EH (cell line): ENCODE data around the gene KCNJ16.
"Not testable (repeated sequence)": the region's sequence is repeated elsewhere in the genome, so short reads cannot be mapped to it uniquely, and the experiment has no call there.

Experiments
- DNase-seq: peaks from one replicate; pipeline ENCODE4 v3.0.0-alpha.2; 2015; ENCODE audit warnings: low read depth

Gene KCNJ16

DNA sequence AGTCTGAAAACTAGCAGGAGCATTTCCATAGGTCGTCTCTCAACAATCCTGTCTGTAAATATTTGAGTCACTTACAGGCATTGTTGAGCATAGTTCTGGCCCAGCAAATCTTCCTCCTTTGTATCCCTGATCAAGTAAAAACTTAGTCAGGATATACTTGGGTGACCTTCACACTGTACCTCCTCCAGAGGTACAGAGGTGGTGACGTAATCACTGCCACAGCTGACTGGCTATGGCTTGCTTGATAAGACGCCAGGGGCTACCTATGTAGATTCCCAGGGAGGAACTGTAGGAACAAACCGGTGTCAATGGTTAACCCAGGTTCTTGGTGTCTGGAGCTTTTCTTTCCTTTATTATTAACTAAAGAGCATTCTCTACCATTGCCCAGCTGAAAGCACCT lies at the start of gene KCNJ16:
Gene KCNJ16 (plus strand): TSS at position 270 of the 400 bp plus-strand sequence. CDS start 56,863 bp downstream, outside the sequence.
- no peak for DNase-seq

GRCh38 chr17:70028397-70028796 lies 46.6 kb upstream of the KCNJ16 start:
- no peak for DNase-seq

- DNase-seq, result no peak
Measured at GRCh38 chr17:70028978-70029767, 45.9 kb upstream of the KCNJ16 start.

DNA sequence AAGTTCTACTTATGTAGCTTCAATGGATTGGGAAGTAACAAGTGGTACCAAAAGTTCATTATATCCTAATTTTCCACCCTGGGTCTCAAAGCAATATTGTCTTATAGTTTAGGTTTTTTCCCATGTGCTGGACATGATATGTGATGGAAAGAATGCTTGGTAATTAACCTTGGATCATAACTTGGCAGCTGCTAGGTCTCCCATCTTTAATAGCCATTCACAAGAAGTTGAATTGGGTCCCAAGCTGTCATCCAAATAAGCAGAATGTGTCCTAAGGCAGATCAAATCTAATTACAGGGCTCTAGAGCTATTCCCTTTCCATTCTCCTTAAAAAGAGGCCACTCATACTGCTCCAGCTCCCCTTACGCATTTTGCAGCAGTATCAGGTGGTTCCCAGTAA lies 44.7 kb upstream of the KCNJ16 start:
- DNase-seq, result no peak

- DNase-seq, result no peak
Measured at GRCh38 chr17:70031341-70031740, 43.7 kb upstream of the KCNJ16 start.

DNA sequence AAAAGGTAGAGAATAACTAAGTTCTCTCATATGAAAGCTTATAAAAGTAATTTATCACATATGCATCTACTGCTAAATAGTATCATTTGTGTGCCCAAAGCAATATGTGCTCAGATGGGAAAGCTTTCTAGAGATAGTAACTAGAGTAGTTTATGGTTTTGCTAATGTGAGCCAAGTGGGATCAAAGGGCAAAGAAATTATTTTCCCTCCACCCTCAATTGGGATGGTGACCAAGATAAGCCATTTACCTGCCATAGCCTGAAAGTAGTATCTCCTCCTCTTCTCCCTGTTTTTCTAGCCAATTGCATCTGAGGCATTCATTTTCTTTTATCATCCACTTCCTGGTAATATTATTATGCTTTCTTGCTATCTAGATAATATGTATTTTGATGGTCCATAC lies 41.9 kb upstream of the KCNJ16 start:
- no peak for DNase-seq

DNA sequence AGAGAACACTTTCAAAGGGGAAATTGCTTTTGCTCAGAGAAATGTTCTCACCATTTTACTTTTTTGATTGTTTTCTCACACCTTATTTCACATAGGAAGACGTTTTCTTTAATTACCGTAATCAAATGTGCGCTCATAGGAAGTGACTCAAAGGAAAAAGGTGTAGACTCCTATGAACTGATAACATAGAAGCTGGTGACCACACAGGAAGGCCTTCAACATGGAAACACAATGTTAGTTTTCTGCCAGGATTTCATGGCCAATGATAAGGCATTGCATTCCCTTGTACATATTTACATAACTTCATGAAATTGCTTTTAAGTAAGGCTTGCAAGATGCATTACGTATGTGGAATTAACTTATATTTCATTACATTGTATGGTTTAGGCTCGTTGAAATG lies 40.9 kb upstream of the KCNJ16 start:
- no peak for DNase-seq

- DNase-seq, result no peak
Measured at GRCh38 chr17:70037498-70037897, 37.5 kb upstream of the KCNJ16 start.

GRCh38 chr17:70040336-70040735 lies 34.7 kb upstream of the KCNJ16 start:
- no peak for DNase-seq

DNA sequence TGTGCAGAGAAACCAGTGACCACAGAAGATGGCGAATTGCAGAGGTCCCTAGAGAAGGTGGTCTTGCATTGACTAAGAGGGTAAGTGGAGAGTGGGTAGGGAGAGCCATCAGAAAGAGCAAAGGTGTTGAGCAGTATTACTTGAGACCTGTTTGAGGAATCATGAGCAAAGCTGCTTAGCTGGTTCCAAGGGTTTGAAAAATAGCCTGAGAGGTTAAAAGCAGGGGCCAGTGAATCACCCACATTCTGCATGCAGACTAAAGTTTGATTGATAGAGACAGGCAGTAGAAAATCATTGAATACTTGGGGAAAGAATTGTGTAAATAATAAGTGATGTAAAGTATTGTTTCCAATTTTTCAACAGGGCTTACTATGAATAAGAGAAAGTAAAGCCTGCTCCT lies 34.0 kb upstream of the KCNJ16 start:
- no peak for DNase-seq

DNA sequence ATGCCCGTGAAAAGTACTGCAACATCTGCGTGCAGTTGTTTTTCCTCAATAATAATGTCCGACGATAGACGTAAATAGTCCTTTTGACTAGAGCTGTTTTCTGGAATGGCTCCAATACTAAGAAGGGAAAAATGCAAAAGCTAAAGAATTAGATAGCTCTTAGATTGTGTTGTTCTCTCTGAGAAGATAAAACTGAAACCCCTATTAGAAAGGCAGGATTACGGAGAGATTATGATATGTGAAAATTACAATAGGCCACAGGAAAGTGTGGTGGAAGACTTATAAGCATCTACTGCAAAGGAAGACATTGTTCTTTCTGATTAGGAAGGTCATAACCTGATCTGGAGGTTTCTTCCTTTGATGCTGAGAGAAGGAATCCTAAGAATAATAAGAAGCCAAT lies 33.5 kb upstream of the KCNJ16 start:
- no peak for DNase-seq

DNA sequence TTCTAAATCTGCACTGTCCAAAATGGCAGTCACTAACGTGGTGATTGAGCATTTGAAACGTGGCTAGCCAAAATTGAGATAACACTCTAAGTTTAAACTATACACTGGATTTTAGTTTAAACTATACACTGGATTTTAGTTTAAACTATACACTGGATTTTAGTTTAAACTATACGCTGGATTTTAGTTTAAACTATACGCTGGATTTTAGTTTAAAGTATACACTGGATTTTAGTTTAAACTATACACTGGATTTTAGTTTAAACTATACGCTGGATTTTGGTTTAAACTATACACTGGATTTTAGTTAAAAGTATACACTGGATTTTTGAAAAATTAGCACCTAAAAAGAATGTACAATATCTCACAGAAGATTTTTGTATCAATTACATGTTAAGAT lies 29.2 kb upstream of the KCNJ16 start:
- not testable (repeated sequence) for DNase-seq

DNA sequence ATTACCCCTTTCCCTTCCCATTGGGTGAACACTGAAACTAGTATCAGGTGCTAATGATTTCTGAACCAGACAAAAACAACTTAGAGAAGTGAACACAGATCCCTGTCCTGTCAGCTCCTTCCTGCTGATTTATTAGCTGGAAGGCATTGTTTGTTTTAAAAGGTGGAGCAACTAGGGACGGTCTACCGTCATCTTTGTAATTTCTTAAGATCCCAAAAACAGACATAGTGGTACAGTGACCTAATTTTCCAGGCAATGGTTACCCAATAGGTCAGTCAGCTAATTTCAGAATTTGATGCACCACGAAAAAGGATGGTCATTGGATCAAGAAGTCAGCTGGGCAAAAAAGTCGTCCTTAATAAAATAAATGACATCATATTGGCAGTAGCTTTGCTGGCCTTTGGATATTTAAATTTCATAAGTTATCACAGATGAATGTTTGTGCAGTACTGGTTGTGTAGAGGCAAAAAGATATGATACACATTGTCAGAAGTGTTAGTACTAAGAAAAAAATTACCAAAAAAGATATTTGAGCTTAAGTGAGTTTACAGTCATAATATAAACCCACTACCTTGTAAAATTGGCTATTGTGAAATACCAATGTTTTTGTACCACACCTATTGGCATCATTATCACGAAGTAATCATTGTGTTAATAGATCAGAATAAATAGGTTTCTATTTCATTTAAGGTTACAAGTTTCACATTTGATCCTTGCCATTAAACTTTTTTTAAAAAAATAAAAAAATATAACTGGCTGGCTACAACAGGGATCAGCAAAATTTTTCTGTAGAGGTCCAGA lies 27.2 kb upstream of the KCNJ16 start:
- DNase-seq, result no peak

DNA sequence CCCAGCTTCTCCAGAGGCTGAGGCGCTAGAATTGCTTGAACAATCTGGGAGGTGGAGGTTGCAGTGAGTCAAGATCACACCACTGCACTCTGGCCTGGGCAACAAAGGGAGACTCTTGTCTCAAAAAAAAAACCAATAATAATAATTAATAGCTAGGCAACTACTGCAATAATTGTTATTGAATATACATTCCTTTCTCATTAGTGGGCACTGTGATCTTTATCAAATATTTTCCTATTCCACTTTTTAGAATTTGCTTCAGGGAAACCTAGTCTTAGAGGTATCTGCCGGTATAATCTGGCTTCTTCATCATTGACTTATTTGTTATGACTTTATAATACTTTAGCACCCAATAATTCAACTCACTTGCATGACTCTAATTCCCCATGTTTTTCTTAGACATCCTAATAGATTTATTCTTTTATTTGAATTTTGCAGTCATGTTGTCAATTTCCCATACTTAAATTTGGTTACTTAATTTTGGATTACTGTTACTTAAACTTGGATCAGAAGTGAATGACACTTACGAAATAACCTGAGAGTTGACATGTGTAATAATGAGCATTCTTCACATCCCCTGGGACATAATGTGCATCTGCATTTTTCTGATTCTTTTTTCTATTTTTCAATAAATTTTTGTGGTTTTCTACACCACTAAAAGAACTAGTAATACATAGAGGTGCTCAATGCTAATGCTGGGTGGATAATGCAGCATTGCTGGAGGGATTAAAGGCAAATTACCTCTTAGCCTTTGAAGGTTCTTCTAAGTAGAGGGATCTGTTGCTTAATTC lies 25.0 kb upstream of the KCNJ16 start:
- peak; percentile 2 for DNase-seq

GRCh38 chr17:70050931-70051330 lies 24.1 kb upstream of the KCNJ16 start:
- DNase-seq, result no peak

DNA sequence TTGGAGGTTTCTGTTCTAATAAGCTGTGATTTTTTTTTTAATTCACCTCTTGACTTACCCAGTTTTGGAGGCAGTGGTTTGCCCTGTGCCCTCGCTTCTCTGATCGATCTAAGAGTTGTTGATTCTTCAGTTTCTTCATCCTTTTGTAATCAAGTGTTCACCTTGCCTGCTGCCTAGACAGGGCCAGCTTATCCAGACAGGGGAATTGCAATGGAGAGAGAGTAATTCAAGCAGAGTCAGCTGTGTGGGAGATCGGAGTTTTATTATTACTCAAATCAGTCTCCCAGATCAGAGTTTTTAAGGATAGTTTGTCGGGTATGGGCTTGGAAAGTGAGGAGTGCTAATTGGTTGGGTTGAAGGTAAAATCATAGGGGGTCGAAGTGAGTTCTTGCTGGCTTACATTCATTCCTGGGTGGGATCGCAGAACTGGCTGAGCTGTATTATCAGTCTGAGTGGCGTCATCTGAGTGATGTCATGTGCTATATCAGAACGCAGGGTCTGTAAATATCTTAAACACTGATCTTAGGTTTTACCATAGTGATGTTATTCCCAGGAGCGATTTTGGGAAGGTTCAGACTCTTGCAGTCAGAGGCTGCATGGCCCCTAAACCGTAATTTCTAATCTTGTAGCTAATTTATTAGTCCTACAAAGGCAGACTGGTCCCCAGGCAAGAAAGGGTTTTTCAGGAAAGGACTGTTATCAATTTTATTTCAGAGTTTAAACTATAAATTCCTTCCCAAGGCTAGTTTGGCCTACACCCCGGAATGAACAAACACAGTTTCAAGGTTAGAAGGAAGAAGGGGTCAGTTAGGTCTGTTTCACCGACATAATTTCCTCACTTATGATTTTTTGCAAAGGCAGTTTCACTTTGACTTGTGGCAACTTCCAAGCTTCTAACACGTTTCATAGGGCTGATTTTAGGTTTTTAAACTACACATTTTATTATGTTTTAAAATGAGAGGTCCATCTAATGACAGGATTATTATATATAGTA lies 21.5 kb upstream of the KCNJ16 start:
- DNase-seq, result no peak

DNA sequence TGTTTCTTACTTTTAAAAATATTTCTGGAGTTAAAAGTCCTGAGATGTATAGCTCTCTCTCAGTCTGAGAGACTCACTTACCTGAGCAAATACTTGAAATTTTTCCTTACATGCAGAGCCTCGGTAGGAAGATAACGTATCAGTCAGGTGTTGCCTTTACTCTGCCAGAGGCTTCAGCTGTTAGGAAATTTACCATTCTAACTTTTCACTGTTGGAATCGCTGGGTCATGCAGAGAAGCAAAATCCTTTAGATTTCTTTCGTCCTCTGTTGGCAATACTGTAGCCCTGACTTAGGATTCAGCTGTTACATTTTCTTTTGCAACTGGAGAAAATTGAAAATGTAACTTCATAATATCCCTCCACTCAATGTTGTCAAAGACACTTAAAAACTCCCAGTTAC lies 20.0 kb upstream of the KCNJ16 start:
- DNase-seq, result no peak

DNA sequence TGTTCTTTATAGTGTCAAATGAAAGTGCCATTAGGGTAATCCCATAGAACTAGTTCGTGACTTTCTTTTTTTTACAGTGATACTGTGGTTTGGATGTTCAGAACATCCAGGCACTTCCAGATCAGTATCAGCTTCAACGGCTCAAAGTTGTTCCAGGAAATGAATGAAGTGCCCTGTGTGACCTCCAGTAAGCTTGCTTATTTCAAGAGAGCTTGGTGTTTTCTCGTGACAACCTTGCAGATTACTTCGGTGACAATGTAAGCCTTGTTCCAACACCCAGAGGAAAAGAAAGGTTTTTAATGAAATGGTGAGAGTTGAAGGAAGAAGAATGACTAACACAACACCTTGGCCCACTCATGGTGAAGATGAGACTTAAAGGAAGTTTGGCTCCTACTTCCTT lies 16.0 kb upstream of the KCNJ16 start:
- no peak for DNase-seq

DNA sequence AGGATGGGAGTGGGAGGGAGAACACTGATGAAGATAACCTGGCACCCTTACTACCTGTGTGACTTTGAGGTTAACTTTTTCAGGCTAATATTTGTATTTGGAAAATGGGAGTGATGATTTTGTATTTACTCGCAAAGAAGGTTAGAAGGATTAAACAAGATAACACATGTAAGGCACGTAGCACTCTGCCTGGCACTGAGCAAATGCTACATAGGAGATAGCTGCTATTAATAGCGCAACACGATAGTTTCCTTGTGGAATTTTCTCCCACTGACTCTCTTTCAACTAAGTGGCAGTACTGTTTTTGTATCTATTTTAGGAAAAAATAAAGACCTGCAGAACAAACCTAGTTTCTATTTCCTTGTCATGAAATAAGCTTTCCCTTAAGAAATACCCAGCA lies 15.4 kb upstream of the KCNJ16 start:
- DNase-seq, result no peak

DNA sequence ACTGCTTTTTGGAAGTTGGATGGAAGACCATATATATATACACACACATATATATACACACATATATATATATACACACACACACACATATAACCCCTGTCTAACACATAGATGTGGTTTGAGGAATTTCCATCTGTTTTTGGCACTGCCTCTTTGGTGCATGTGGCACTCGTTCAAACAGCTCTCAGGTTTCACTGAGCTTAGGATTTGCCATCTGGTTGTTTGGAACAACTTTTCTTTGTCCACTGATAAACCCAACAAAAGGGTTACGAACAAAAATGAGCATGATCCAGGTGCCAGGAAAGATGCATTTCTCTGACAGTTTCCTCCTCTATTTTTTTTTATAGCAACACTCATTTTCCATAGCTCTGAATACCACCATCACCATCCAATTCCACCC lies 14.6 kb upstream of the KCNJ16 start:
- no peak for DNase-seq

DNA sequence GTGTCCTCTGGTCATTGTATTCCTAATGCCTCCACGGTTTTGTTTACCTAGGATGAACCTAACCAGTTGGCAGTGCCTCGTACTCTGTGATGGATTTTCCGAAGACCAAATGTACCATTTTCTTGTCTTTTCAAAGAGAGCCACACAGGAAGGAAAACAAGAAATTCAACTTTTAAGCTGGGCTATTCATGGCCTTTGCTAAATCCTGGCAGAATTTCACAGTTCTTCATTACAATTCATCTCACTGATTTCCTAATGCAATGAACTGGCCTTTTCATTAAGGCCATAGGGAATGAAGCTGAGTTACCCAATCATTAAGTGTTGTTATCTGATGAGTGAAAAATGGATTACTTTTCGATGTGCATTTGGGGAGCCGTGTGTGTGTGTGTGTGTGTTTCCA lies 7.9 kb upstream of the KCNJ16 start:
- DNase-seq, result no peak
